ENCODE measurements around the gene RPA1. TPM values are rescaled to one million over a fixed set of nuclear protein-coding genes. Genes with fewer than 3 reads are reported as not detected.
A peak's percentile ranks its signal among the peaks of the same experiment; 100 is the strongest.

The RPA1 gene
- polyA plus RNA-seq, 3 donors: 18.5 to 27.4 (median 23.8) TPM

- H3K4me3 Mint-ChIP-seq: no peak overlapping the region
- no peak overlapping the region for H2AFZ ChIP-seq (ENCODE audit: insufficient read depth, low read depth, low read length, poor library complexity, severe bottlenecking)
These were observed 9.1 kb upstream of the RPA1 start for GRCh38 chr17:1820528-1821252.

GRCh38 chr17:1829216-1829591 is 601 bp upstream of the RPA1 start:
- Histone ChIP-seq H4K20me1 (ENCODE audit: insufficient read depth, low read length) (peaks cover 1% of the 10 kb centered on the region), H3K9me3 (replicated peaks in 1 of 2; ENCODE audit: control insufficient read depth in 1 of 2, insufficient read depth in 1 of 2, low read length in 2 of 2) (no peaks in the 10 kb centered on the region), H3K9ac (ENCODE audit: insufficient read depth, low read length, poor library complexity, severe bottlenecking) (peak overlapping the region; percentile 77), H3K79me2 (ENCODE audit: insufficient read depth, low read length) (peaks cover 57% of the 10 kb centered on the region), H3K27me3 (ENCODE audit: control insufficient read depth in 2 of 2, insufficient read depth in 2 of 2, low read length in 2 of 2) (no peaks in the 10 kb centered on the region), H3K4me1 (ENCODE audit: control insufficient read depth in 1 of 2, insufficient read depth in 2 of 2, low read length in 2 of 2) (peaks cover 21 to 22% of the 10 kb centered on the region in 2 donors), H3K36me3 (replicated peaks in 1 of 2; ENCODE audit: control insufficient read depth in 1 of 2, insufficient read depth in 2 of 2, low read length in 2 of 2) (peaks cover 15 to 16% of the 10 kb centered on the region in 2 donors), H3K4me3 (replicated peaks in 1 of 3; ENCODE audit: low read depth in 2 of 3, low read length in 3 of 3) (peak overlapping the region; percentile 70 to 97 (median 97)), H3K4me2 (replicated peaks; ENCODE audit: extremely low read depth, low read length, poor library complexity, severe bottlenecking) (peak overlapping the region; percentile 95), H3K27ac (ENCODE audit: low read depth in 1 of 2, low read length in 2 of 2) (peak overlapping the region in 1 of 2 donors; percentile 81), H2AFZ (ENCODE audit: insufficient read depth, low read depth, low read length, poor library complexity, severe bottlenecking) (peak overlapping the region; percentile 96)
- Mint-ChIP-seq H3K4me1 (peaks cover 31% of the 10 kb centered on the region), H3K36me3 (peaks cover 20 to 26% of the 10 kb centered on the region in 2 donors), H3K27ac (peak overlapping the region in 6 of 7 donors; percentile 9 to 91 (median 76)), H3K9me3 (peaks cover 0 to 4% (median 0%) of the 10 kb centered on the region in 7 donors), H3K27me3 (ENCODE audit: low read depth in 3 of 3) (peaks cover 0 to 2% (median 0%) of the 10 kb centered on the region in 3 donors), H3K4me3 (peak overlapping the region; percentile 80 to 92)
- no peak for TF ChIP-seq CTCF (IDR thresholded peaks at IDR 0.05)
- 5% methylated on average over 8 of the region's 13 CpGs for WGBS (ENCODE audit: insufficient coverage)
- peak in 1 of 3 donors; percentile 4 for DNase-seq
- intact Hi-C loops (cut with micrococcal nuclease): no loop called here

More at GRCh38 chr17:1820528-1821252, 9.1 kb upstream of the RPA1 start:
- no peak overlapping the region for H3K27ac ChIP-seq (ENCODE audit: low read depth in 1 of 2, low read length in 2 of 2)
- H3K9me3 ChIP-seq (replicated peaks in 1 of 2; ENCODE audit: control insufficient read depth in 1 of 2, insufficient read depth in 1 of 2, low read length in 2 of 2): no peaks in the 10 kb centered on the region
- H3K4me3 ChIP-seq (replicated peaks in 1 of 3; ENCODE audit: low read depth in 2 of 3, low read length in 3 of 3): no peak overlapping the region
- H3K27me3 ChIP-seq (ENCODE audit: control insufficient read depth in 2 of 2, insufficient read depth in 2 of 2, low read length in 2 of 2): no peaks in the 10 kb centered on the region
- Mint-ChIP-seq H3K27me3 (ENCODE audit: low read depth in 3 of 3) (no peaks in the 10 kb centered on the region), H3K36me3 (peaks cover 21 to 43% of the 10 kb centered on the region in 2 donors), H3K9me3 (peaks cover 0 to 4% (median 0%) of the 10 kb centered on the region in 7 donors), H3K27ac (peak overlapping the region in 2 of 7 donors; percentile 4 to 60), H3K4me1 (peaks cover 7% of the 10 kb centered on the region)
- no CpG with 5 or more reads among the region's 7 CpGs for WGBS (ENCODE audit: insufficient coverage)
- H3K36me3 ChIP-seq (replicated peaks in 1 of 2; ENCODE audit: control insufficient read depth in 1 of 2, insufficient read depth in 2 of 2, low read length in 2 of 2): peaks cover 9 to 21% of the 10 kb centered on the region in 2 donors
- DNase-seq: no peak
- H4K20me1 ChIP-seq (ENCODE audit: insufficient read depth, low read length): no peaks in the 10 kb centered on the region
- H3K79me2 ChIP-seq (ENCODE audit: insufficient read depth, low read length): no peaks in the 10 kb centered on the region
- no peak for TF ChIP-seq CTCF (IDR thresholded peaks at IDR 0.05)
- intact Hi-C loops (cut with micrococcal nuclease): no loop called here
- peaks cover 9% of the 10 kb centered on the region in 2 donors for H3K4me1 ChIP-seq (ENCODE audit: control insufficient read depth in 1 of 2, insufficient read depth in 2 of 2, low read length in 2 of 2)
- H3K4me2 ChIP-seq (replicated peaks; ENCODE audit: extremely low read depth, low read length, poor library complexity, severe bottlenecking): no peak overlapping the region
- no peak overlapping the region for H3K9ac ChIP-seq (ENCODE audit: insufficient read depth, low read length, poor library complexity, severe bottlenecking)

All from CD14-positive monocyte (primary cell).